ENCODE data around the gene HIVEP3.

The HIVEP3 gene

DNA sequence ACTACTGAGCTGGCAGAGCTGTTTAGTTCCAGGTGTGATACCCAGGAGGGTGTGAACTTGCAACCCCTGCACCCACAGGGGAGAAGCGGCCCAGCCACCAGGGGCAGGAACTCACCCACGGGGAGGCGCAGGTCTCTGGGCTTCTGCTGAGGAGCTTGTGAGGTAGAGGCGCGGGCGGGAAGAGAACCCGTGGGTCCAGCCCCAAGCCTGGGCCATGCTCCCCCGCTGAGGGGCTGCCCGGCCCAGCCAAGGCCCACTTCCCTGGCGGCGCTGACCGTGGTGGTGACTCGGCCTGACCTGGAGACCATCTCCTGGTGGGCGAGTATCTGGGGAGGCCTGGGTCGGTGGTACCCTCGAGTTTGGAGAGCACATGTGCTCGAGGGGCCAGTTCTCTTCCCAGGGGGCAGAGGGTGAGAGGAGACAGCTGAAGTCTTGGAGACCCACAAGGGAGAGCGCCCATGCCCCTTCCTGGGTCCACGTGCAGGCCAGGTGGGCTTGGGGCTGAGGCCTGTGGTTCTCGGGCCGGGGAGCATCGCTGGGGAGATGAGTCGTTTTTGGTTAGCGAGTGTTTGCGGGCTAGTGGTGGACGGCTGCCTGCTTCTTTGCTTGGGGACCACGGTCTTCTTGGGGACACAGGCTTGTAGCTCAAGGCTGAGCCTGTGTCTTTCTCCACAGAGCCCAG, 405.9 kb downstream of the HIVEP3 start:
- 91 to 95% methylated on average over 20 to 26 of the region's 27 CpGs for WGBS, 2 experiments (ENCODE audit: insufficient coverage in 2 of 2)
- peaks cover 6% of the 10 kb centered on the region for H3K36me3 ChIP-seq (ENCODE audit: control insufficient read depth, insufficient read depth, low read length)
- H3K4me3 ChIP-seq (ENCODE audit: extremely low read depth, insufficient read depth, low read length, poor library complexity, severe bottlenecking), result no peak overlapping the region
- peaks cover 11% of the 10 kb centered on the region for H3K4me1 ChIP-seq (ENCODE audit: control insufficient read depth, insufficient read depth, low read length, poor library complexity, severe bottlenecking)
- H3K9me3 ChIP-seq (ENCODE audit: control insufficient read depth, low read length), result no peaks in the 10 kb centered on the region
- H3K27ac ChIP-seq (ENCODE audit: low read depth, low read length, severe bottlenecking), result no peak overlapping the region

DNA sequence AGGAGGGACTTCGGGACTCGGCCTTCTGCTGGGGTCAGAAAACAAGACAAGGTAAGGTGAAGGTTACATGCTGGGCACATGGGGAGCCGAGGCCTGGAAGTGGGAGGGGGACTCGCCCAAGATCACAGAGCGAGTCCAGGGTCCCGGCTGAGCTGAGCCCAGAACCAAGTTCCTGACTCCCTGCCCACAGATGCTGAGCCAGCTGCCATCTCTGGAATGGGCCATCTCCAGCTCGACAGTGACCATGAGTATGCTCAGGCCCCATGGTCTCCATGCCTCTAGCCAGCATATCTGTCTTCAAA, 407.5 kb downstream of the HIVEP3 start:
- Histone ChIP-seq H3K4me3 (ENCODE audit: extremely low read depth, insufficient read depth, low read length, poor library complexity, severe bottlenecking) (no peak overlapping the region), H3K4me1 (ENCODE audit: control insufficient read depth, insufficient read depth, low read length, poor library complexity, severe bottlenecking) (peaks cover 17% of the 10 kb centered on the region), H3K27ac (ENCODE audit: low read depth, low read length, severe bottlenecking) (no peak overlapping the region), H3K9me3 (ENCODE audit: control insufficient read depth, low read length) (no peaks in the 10 kb centered on the region), H3K36me3 (ENCODE audit: control insufficient read depth, insufficient read depth, low read length) (peaks cover 6% of the 10 kb centered on the region)
- WGBS, 2 experiments (ENCODE audit: insufficient coverage in 2 of 2), result 95 to 100% methylated on average over 7 of the region's 7 CpGs

DNA sequence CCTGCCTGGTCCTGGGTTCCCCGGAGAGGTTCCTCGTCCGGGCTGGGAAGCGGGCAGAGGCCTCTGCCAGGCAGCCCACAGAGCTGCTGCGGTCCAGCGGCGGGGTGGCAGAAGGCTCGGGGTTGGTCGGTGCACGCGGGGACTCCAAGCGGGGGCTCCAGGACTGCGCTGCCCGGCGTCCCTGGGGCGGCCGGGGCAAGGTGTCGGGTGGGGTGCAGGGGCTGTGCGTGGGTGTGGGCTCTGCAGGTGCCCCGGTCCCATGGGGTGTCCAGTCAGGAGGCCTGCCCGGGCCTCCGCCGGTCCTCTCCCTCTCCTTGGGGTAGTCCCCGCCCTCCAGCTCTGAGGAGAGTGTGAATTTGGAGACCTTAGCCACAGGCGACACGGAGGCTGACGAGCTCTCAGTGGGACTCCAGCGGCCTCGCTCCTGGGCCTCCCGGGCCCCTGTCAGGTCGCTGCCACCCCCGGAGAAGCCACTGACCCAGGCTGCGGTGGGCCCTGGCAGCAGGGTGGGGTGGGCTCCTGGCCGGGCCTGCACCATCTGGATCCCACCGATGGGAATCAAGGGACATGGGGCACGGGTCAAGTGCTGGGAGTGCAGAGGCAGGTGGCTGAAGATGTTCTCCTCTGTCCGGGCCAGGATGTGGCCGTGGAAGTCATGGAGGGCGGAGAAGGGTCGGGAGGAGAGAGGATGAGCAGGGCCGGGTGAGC, 408.0 kb downstream of the HIVEP3 start:
- H3K4me3 ChIP-seq (ENCODE audit: extremely low read depth, insufficient read depth, low read length, poor library complexity, severe bottlenecking), result no peak overlapping the region
- no peak overlapping the region for H3K27ac ChIP-seq (ENCODE audit: low read depth, low read length, severe bottlenecking)
- 93 to 95% methylated on average over 20 to 28 of the region's 41 CpGs for WGBS, 2 experiments (ENCODE audit: insufficient coverage in 2 of 2)
- peaks cover 6% of the 10 kb centered on the region for H3K36me3 ChIP-seq (ENCODE audit: control insufficient read depth, insufficient read depth, low read length)
- H3K9me3 ChIP-seq (ENCODE audit: control insufficient read depth, low read length), result no peaks in the 10 kb centered on the region
- H3K4me1 ChIP-seq (ENCODE audit: control insufficient read depth, insufficient read depth, low read length, poor library complexity, severe bottlenecking), result peaks cover 15% of the 10 kb centered on the region

DNA sequence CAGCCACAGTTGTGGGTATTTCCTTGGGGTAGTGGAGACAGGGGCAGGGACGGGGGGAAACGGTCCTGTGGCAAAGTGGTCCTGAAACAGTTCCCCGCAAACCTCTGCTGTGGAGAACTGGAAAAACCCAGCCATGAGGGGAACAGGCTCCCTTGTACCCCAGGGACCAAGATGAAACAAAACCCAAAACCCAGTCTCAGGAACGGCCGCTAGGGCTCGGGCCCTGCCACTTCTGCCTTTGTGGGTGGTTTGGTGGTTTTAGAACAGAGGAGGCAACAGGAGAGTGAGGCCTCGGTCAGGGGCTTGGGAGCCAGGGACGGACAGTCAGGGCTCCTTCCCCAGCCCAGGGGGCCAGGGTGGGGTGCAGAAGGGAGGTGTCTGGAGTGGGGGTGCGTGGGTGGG, 409.5 kb downstream of the HIVEP3 start:
- Histone ChIP-seq H3K36me3 (ENCODE audit: control insufficient read depth, insufficient read depth, low read length) (peaks cover 6% of the 10 kb centered on the region), H3K27ac (ENCODE audit: low read depth, low read length, severe bottlenecking) (no peak overlapping the region), H3K4me1 (ENCODE audit: control insufficient read depth, insufficient read depth, low read length, poor library complexity, severe bottlenecking) (peaks cover 6% of the 10 kb centered on the region), H3K4me3 (ENCODE audit: extremely low read depth, insufficient read depth, low read length, poor library complexity, severe bottlenecking) (no peak overlapping the region), H3K9me3 (ENCODE audit: control insufficient read depth, low read length) (no peaks in the 10 kb centered on the region)
- 86 to 93% methylated on average over 2 to 7 of the region's 9 CpGs for WGBS, 2 experiments (ENCODE audit: insufficient coverage in 2 of 2)

DNA sequence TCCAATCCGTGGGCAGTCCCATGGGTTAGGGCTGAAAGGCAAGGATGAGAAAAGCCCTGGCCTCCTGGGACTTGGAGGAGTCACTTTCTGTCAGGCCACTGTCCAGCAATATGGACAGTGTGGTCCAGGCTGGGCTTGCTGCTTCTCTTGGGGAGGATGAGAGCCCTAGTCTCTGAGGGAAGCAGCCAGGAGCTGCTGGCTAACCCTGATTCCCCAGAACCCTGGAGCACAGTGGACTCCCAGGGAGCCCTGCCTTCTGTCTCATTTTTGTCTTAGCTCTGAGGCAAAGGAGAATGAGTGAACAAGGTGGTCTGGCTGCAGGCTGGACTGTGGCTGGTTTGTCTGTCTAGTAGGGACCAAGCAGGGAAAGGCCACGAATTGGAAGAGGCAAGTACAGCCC, 410.4 kb downstream of the HIVEP3 start:
- Histone ChIP-seq H3K9me3 (ENCODE audit: control insufficient read depth, low read length) (no peaks in the 10 kb centered on the region), H3K27ac (ENCODE audit: low read depth, low read length, severe bottlenecking) (no peak overlapping the region), H3K36me3 (ENCODE audit: control insufficient read depth, insufficient read depth, low read length) (peaks cover 6% of the 10 kb centered on the region), H3K4me3 (ENCODE audit: extremely low read depth, insufficient read depth, low read length, poor library complexity, severe bottlenecking) (no peak overlapping the region), H3K4me1 (ENCODE audit: control insufficient read depth, insufficient read depth, low read length, poor library complexity, severe bottlenecking) (peaks cover 6% of the 10 kb centered on the region)
- 78 to 88% methylated on average over 1 of the region's 2 CpGs for WGBS, 2 experiments (ENCODE audit: insufficient coverage in 2 of 2)

DNA sequence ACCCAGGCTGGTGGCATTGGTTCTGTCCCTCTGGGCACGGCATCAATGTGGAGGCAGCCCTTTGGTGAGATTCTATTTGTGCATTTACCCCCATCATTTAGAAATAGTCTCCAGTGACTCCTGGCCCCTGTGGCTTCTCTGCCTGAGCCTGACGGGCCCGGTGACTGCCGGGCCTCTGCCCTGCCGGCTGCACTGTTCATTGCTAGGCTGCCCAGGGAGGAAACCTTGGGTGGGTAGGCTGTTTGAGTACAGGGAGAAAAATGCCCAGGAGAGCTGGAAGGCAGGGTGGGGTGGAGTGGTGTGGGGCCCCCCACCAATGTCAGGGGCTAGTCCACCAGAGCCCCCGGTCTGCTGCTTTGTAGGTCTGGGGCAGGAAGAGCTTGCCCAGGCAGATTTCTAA, 410.9 kb downstream of the HIVEP3 start:
- Histone ChIP-seq H3K36me3 (ENCODE audit: control insufficient read depth, insufficient read depth, low read length) (peaks cover 6% of the 10 kb centered on the region), H3K4me3 (ENCODE audit: extremely low read depth, insufficient read depth, low read length, poor library complexity, severe bottlenecking) (no peak overlapping the region), H3K27ac (ENCODE audit: low read depth, low read length, severe bottlenecking) (no peak overlapping the region), H3K4me1 (ENCODE audit: control insufficient read depth, insufficient read depth, low read length, poor library complexity, severe bottlenecking) (peaks cover 6% of the 10 kb centered on the region), H3K9me3 (ENCODE audit: control insufficient read depth, low read length) (no peaks in the 10 kb centered on the region)
- WGBS, 2 experiments (ENCODE audit: insufficient coverage in 2 of 2), result 97 to 100% methylated on average over 2 to 5 of the region's 6 CpGs

DNA sequence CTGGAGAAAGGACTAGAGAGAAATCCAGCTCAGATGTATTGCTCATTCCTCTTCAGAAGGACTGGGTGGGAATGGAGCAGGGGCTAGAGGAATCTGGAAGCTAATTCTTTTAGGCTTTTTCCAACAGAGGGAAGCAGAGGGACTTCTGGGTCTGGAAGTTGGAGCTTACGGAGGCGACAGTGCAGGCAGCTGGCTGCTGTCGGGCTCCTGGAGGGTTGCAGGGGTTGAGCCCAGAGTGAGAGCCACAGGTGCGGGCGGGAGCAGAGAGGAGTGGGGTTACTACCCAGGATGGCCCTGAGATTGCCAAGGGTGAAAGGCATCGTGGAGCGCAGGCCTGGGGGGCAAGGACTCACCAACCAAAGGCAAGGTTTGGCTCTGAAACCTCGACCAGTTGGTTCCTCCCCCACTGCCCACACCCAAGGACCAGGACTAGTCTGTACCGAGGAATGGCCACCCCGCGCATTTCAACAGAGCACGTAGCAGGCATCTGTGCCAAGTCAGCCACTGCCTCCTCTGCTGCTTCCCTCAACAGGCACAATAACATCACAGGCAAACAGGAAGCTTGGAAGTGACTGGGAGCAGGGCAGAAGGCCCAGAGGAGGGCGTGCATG, 411.5 kb downstream of the HIVEP3 start:
- H3K36me3 ChIP-seq (ENCODE audit: control insufficient read depth, insufficient read depth, low read length), result peaks cover under 1% of the 10 kb centered on the region
- no peak overlapping the region for H3K4me3 ChIP-seq (ENCODE audit: extremely low read depth, insufficient read depth, low read length, poor library complexity, severe bottlenecking)
- 82 to 95% methylated on average over 11 to 13 of the region's 13 CpGs for WGBS, 2 experiments (ENCODE audit: insufficient coverage in 2 of 2)
- no peak overlapping the region for H3K27ac ChIP-seq (ENCODE audit: low read depth, low read length, severe bottlenecking)
- peaks cover 6% of the 10 kb centered on the region for H3K4me1 ChIP-seq (ENCODE audit: control insufficient read depth, insufficient read depth, low read length, poor library complexity, severe bottlenecking)
- no peaks in the 10 kb centered on the region for H3K9me3 ChIP-seq (ENCODE audit: control insufficient read depth, low read length)

DNA sequence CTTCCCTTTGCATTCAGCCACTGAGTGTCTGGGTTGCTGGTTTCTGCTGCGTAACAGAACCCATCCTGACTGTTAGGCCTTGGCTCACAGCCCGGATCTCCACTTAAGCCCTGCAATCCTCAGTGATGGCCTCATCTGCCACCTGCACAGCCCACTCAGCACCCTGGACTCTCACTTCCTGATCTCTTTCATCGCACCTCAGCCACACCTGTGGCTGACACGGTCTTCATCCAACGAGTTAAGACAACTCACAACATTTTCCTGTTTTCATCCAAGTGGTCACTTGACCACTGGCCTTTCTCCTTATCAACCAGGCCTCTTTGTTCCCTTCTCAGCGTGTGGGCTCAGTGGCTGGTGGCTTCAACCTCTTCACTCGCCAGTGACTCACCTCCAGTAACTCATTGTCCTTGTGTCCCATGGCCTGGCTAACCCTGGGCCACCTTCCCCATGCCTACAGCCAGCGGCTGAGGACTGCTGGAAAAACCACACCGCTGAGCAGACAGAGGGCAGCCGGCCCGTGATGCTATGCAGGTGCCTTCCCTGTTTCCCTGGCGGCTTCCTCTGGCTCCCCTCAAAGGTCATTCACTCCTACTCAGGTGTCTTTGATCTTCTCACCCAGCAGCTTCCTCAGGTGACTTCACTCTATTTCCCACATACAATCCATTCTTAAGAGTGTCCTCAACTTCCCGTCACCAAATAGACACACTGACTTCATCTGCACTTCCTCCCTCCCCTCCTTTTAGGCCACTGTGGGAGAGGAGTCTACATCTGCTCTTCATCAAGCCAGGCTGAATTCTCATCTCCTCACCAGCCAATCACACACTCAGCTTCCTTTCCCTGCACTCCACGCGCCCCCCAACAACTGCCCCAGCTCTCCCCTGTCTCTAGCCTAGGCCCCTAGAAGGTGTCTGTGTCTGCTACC, 414.3 kb downstream of the HIVEP3 start:
- Histone ChIP-seq H3K27ac (ENCODE audit: low read depth, low read length, severe bottlenecking) (no peak overlapping the region), H3K4me3 (ENCODE audit: extremely low read depth, insufficient read depth, low read length, poor library complexity, severe bottlenecking) (no peak overlapping the region), H3K36me3 (ENCODE audit: control insufficient read depth, insufficient read depth, low read length) (no peaks in the 10 kb centered on the region), H3K9me3 (ENCODE audit: control insufficient read depth, low read length) (no peaks in the 10 kb centered on the region), H3K4me1 (ENCODE audit: control insufficient read depth, insufficient read depth, low read length, poor library complexity, severe bottlenecking) (peaks cover 15% of the 10 kb centered on the region)
- 91 to 92% methylated on average over 15 of the region's 15 CpGs for WGBS, 2 experiments (ENCODE audit: insufficient coverage in 2 of 2)

DNA sequence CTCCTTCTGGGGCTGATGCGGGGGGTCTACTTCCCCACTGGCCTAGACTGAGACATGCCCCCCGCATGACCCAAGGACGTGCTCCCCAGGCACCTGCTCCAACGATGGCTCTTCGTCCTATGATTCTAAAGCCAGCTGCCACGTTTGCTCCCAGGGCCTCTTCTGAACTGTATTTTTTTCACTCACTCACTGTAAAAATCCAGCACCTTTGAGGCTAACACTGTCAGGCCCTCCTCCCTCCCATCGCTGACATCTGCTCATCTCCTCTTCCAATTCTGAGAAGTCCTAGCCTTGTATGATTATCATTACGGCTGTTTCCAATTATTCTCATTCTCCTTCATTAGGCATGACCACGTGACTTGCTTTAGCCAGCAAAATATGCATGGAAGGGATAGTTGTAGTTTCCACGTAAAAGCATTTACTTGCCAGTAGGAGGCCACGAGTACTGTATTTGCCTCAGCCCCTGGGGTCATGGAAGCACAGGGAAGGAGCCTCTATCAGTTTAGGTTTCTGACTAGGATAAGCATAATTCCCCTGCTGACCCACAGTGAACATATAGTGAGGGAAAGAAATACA, 415.1 kb downstream of the HIVEP3 start:
- no peaks in the 10 kb centered on the region for H3K9me3 ChIP-seq (ENCODE audit: control insufficient read depth, low read length)
- H3K27ac ChIP-seq (ENCODE audit: low read depth, low read length, severe bottlenecking), result no peak overlapping the region
- 82 to 88% methylated on average over 11 of the region's 11 CpGs for WGBS, 2 experiments (ENCODE audit: insufficient coverage in 2 of 2)

DNA sequence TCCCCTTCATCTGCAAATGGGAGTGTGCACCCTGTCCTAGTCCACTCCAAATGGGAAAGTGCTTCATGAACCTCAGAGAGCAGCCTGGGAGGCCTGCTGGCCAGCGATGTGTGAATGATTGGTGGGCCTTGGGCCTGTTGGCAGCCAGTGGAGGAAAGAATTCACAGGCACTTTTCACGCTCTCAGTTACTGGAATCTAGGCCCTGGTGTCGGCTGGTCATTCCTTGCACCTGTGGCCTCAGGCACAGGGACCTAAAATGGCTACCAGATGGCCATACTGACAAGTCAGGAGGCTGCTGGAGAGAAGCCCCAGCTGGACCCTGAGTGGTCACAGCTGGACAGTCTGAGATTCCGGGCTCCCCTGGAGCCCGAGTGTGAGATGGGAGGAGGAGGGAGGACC, 415.8 kb downstream of the HIVEP3 start:
- no peaks in the 10 kb centered on the region for H3K36me3 ChIP-seq (ENCODE audit: control insufficient read depth, insufficient read depth, low read length)
- peaks cover 15% of the 10 kb centered on the region for H3K4me1 ChIP-seq (ENCODE audit: control insufficient read depth, insufficient read depth, low read length, poor library complexity, severe bottlenecking)
- no peak overlapping the region for H3K4me3 ChIP-seq (ENCODE audit: extremely low read depth, insufficient read depth, low read length, poor library complexity, severe bottlenecking)
- H3K27ac ChIP-seq (ENCODE audit: low read depth, low read length, severe bottlenecking), result no peak overlapping the region
- H3K9me3 ChIP-seq (ENCODE audit: control insufficient read depth, low read length), result no peaks in the 10 kb centered on the region
- 90 to 98% methylated on average over 3 to 4 of the region's 5 CpGs for WGBS, 2 experiments (ENCODE audit: insufficient coverage in 2 of 2)

More for the DNA sequence above, 415.1 kb downstream of the HIVEP3 start:
- Histone ChIP-seq H3K4me1 (ENCODE audit: control insufficient read depth, insufficient read depth, low read length, poor library complexity, severe bottlenecking) (peaks cover 15% of the 10 kb centered on the region), H3K36me3 (ENCODE audit: control insufficient read depth, insufficient read depth, low read length) (no peaks in the 10 kb centered on the region), H3K4me3 (ENCODE audit: extremely low read depth, insufficient read depth, low read length, poor library complexity, severe bottlenecking) (no peak overlapping the region)
